HG02571 (cell line): ENCODE data around the gene CDC42.
"Not testable (repeated sequence)": the region's sequence is repeated elsewhere in the genome, so short reads cannot be mapped to it uniquely, and the experiment has no call there.

ENCODE experiments used
- ATAC-seq: cut with Tn5 transposase; IDR thresholded peaks from one replicate; pipeline ENCODE4 v1.9.1; 2021; ENCODE audit warnings: mild to moderate bottlenecking, moderate library complexity; ENCODE audit not compliant: unreplicated experiment

The CDC42 gene

GRCh38 chr1:22064751-22065402 is 12.4 kb downstream of the CDC42 start:
- ATAC-seq, result no peak

GRCh38 chr1:22071511-22071910 is 19.0 kb downstream of the CDC42 start:
- no peak for ATAC-seq

- no peak for ATAC-seq
These were observed 22.3 kb downstream of the CDC42 start for GRCh38 chr1:22074803-22075202.

GRCh38 chr1:22075718-22076117 is 23.2 kb downstream of the CDC42 start:
- no peak for ATAC-seq

- no peak for ATAC-seq
These were observed 23.8 kb downstream of the CDC42 start for GRCh38 chr1:22076346-22076745.

- ATAC-seq, result no peak
These were observed 25.2 kb downstream of the CDC42 start for GRCh38 chr1:22077728-22078127.

GRCh38 chr1:22078133-22078532 is 25.6 kb downstream of the CDC42 start:
- no peak for ATAC-seq

- ATAC-seq, result no peak
These were observed 27.7 kb downstream of the CDC42 start for GRCh38 chr1:22080191-22080590.

- ATAC-seq, result no peak
These were observed 35.8 kb downstream of the CDC42 start for GRCh38 chr1:22088331-22088730.

GRCh38 chr1:22089134-22089571 is 36.6 kb downstream of the CDC42 start:
- ATAC-seq, result no peak

- no peak for ATAC-seq
These were observed 37.3 kb downstream of the CDC42 start for GRCh38 chr1:22089787-22090186.

- ATAC-seq, result no peak
These were observed 38.4 kb downstream of the CDC42 start for GRCh38 chr1:22090867-22091266.

- ATAC-seq, result not testable (repeated sequence)
These were observed 39.7 kb downstream of the CDC42 start for GRCh38 chr1:22092026-22092768.

- no peak for ATAC-seq
These were observed 41.0 kb downstream of the CDC42 start for GRCh38 chr1:22093513-22093912.

GRCh38 chr1:22096036-22096435 is 43.5 kb downstream of the CDC42 start:
- ATAC-seq, result no peak

GRCh38 chr1:22096463-22096862 is 44.0 kb downstream of the CDC42 start:
- no peak for ATAC-seq

- no peak for ATAC-seq
These were observed 46.2 kb downstream of the CDC42 start for GRCh38 chr1:22098752-22099151.

- ATAC-seq, result no peak
These were observed 47.7 kb downstream of the CDC42 start for GRCh38 chr1:22100168-22100567.

GRCh38 chr1:22101199-22101598 is 48.7 kb downstream of the CDC42 start:
- ATAC-seq, result no peak

- no peak for ATAC-seq
These were observed 49.5 kb downstream of the CDC42 start for GRCh38 chr1:22101995-22102394.

- ATAC-seq, result no peak
These were observed 50.2 kb downstream of the CDC42 start for GRCh38 chr1:22102746-22103145.

- no peak for ATAC-seq
These were observed 51.6 kb downstream of the CDC42 start for GRCh38 chr1:22104094-22104493.
